DND-41 (cell line): ENCODE results near the gene TNN.

Experiments used
- EZH2 ChIP-seq: IDR thresholded peaks from 3 replicates; pipeline ENCODE4 v1.6.1; 2012; ENCODE audit warnings: borderline replicate concordance, low read depth, mild to moderate bottlenecking, moderate library complexity, low read length, inconsistent platforms; ENCODE audit not compliant: severe bottlenecking
- TF ChIP-seq, protein P1 (sequence below): IDR thresholded peaks from 2 replicates; pipeline ENCODE4 v1.5.1; 2012; ENCODE audit warnings: borderline replicate concordance, low read length, moderate library complexity, mild to moderate bottlenecking; ENCODE audit not compliant: poor library complexity, severe bottlenecking; ENCODE audit errors: extremely low read depth

DNA sequence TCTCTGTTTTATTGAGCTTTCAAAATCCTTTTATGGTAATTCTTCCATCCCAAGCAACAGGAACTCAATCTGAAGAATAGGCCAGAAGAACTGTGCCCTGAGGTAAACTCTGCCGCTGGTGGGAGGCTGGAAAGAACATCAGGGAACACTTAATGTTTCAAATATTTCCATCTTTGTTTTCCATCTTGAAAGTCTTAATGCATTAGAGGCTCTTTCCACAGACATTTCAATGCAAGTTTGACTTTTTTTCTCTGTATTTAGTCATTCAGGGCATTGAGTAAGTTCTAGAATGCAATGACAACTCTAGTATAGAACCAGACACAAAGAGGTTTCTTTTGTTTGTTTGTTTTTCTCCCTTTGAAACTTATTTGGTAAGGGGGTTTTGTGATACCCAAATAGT lies 63.5 kb downstream of the TNN start:
- TF ChIP-seq, protein P1, sequence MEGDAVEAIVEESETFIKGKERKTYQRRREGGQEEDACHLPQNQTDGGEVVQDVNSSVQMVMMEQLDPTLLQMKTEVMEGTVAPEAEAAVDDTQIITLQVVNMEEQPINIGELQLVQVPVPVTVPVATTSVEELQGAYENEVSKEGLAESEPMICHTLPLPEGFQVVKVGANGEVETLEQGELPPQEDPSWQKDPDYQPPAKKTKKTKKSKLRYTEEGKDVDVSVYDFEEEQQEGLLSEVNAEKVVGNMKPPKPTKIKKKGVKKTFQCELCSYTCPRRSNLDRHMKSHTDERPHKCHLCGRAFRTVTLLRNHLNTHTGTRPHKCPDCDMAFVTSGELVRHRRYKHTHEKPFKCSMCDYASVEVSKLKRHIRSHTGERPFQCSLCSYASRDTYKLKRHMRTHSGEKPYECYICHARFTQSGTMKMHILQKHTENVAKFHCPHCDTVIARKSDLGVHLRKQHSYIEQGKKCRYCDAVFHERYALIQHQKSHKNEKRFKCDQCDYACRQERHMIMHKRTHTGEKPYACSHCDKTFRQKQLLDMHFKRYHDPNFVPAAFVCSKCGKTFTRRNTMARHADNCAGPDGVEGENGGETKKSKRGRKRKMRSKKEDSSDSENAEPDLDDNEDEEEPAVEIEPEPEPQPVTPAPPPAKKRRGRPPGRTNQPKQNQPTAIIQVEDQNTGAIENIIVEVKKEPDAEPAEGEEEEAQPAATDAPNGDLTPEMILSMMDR: no peak
- no peak for TF ChIP-seq EZH2
